HepG2 (cell line): ENCODE results near the gene NSMCE1. TPM values are rescaled to one million over a fixed set of nuclear protein-coding genes. Genes with fewer than 3 reads are reported as not detected.

Source experiments
- ARID4A ChIP-seq: sonication (generic); formaldehyde crosslinking; IDR thresholded peaks from 2 replicates; pipeline ENCODE4 v1.5.0; 2020; ENCODE audit warnings: mild to moderate bottlenecking, missing genetic modification reagents, borderline replicate concordance
- DNMT1 ChIP-seq: sonication (generic); formaldehyde crosslinking; IDR thresholded peaks from 2 replicates; pipeline ENCODE4 v1.5.1; 2020; ENCODE audit warnings: mild to moderate bottlenecking, missing genetic modification reagents
- ELF1 ChIP-seq: sonication (generic); formaldehyde crosslinking; IDR thresholded peaks from 2 replicates; pipeline ENCODE4 v1.4.0; 2020; ENCODE audit warnings: missing genetic modification reagents
- HNF1A ChIP-seq, 2 experiments: sonication (generic) in 1 of 2; formaldehyde crosslinking in 1 of 2; IDR thresholded peaks; 2 replicates each; pipeline versions ENCODE4 v1.4.0 to v1.6.1; 2016 to 2020; ENCODE audit warnings: borderline replicate concordance in 1 of 2, low read depth in 1 of 2, mild to moderate bottlenecking in 1 of 2, missing genetic modification reagents in 1 of 2
- HNRNPK ChIP-seq: fragments of 200-400 bp; formaldehyde crosslinking; IDR thresholded peaks from 2 replicates; pipeline ENCODE4 v1.6.1; 2018; ENCODE audit warnings: low read length, low read depth, moderate library complexity, mild to moderate bottlenecking; ENCODE audit not compliant: poor library complexity, severe bottlenecking
- KDM2A ChIP-seq: sonication (generic); formaldehyde crosslinking; IDR thresholded peaks from 2 replicates; pipeline ENCODE4 v1.4.0; 2020; ENCODE audit warnings: low read depth, missing genetic modification reagents, borderline replicate concordance
- NFAT5 ChIP-seq: sonication (generic); formaldehyde crosslinking; IDR thresholded peaks from 2 replicates; pipeline ENCODE4 v1.4.0; 2020; ENCODE audit warnings: missing genetic modification reagents
- NFE2L1 ChIP-seq: sonication (generic); formaldehyde crosslinking; IDR thresholded peaks from 2 replicates; pipeline ENCODE4 v1.4.0; 2020; ENCODE audit warnings: missing genetic modification reagents, mild to moderate bottlenecking, borderline replicate concordance
- ONECUT2 ChIP-seq: sonication (generic); formaldehyde crosslinking; IDR thresholded peaks from 2 replicates; pipeline ENCODE4 v1.4.0; 2020; ENCODE audit warnings: missing genetic modification reagents
- POGZ ChIP-seq: sonication (generic); formaldehyde crosslinking; IDR thresholded peaks from 2 replicates; pipeline ENCODE4 v1.4.0; 2020; ENCODE audit warnings: mild to moderate bottlenecking, missing genetic modification reagents
- SNRNP70 ChIP-seq: fragments of 200-400 bp; formaldehyde crosslinking; IDR thresholded peaks from 2 replicates; pipeline ENCODE4 v1.6.1; 2017; ENCODE audit warnings: mild to moderate bottlenecking, low read depth, low read length, moderate library complexity
- TARDBP ChIP-seq: sonication (generic); formaldehyde crosslinking; IDR thresholded peaks from 2 replicates; pipeline ENCODE4 v1.8.0; 2022; ENCODE audit warnings: mild to moderate bottlenecking, missing genetic modification reagents
- YEATS2 ChIP-seq: sonication (generic); formaldehyde crosslinking; IDR thresholded peaks from 2 replicates; pipeline ENCODE4 v1.4.0; 2020; ENCODE audit warnings: missing genetic modification reagents, borderline replicate concordance
- ZNF589 ChIP-seq: sonication (generic); formaldehyde crosslinking; conservative IDR thresholded peaks from 2 replicates; pipeline ENCODE4 v1.8.0; 2022; ENCODE audit warnings: mild to moderate bottlenecking, moderate library complexity, missing genetic modification reagents
- ZSCAN31 ChIP-seq: sonication (generic); formaldehyde crosslinking; IDR thresholded peaks from 2 replicates; pipeline ENCODE4 v1.5.0; 2020; ENCODE audit warnings: low read depth, mild to moderate bottlenecking, missing genetic modification reagents
- polyA plus RNA-seq, 8 experiments: library from polyadenylated mRNA; depleted of rRNA in 3 of 8; stranded (reverse) in 7 of 8; unstranded in 1 of 8; fragments of >200 nt; fragmentation: Illumina TruSeq in 4 of 8; extraction: Trizol in 4 of 8; gene quantifications; 2 replicates each; pipeline versions ENCODE4 v1.2.1 to v1.2.3, GENCODE V29; 2011 to 2016; ENCODE audit warnings: low read depth in 4 of 8, missing spikeins in 1 of 8, mixed read lengths in 1 of 8; ENCODE audit not compliant: insufficient read depth in 1 of 8
- total RNA-seq, 5 experiments: library from RNA; depleted of rRNA; stranded (reverse); fragments of >200 nt; fragmentation: Illumina TruSeq; extraction: Trizol; gene quantifications; 2 replicates each; pipeline ENCODE4 v1.2.3, GENCODE V29; 2016; ENCODE audit warnings: low read depth in 1 of 5

NSMCE1 gene
- total and polyA plus RNA-seq, 2 of the 13 experiments (the other 11 are each of a cell fraction or from before 2014, with no cell fraction given) = 42.7 to 52.9 TPM

- TF ChIP-seq ONECUT2 (CRISPR knock-in tag) = no peak
- peak; percentile 93; the same call in 1 of the 2 replicates for TF ChIP-seq YEATS2 (CRISPR knock-in tag)
- no peak for TF ChIP-seq ZSCAN31 (CRISPR knock-in tag)
- TF ChIP-seq KDM2A (CRISPR knock-in tag) = no peak
- TF ChIP-seq NFE2L1 (CRISPR knock-in tag) = no peak
- no peak for TF ChIP-seq ELF1 (CRISPR knock-in tag)
- TF ChIP-seq TARDBP = peak; percentile 90; the same call in 1 of the 2 replicates
- TF ChIP-seq POGZ (CRISPR knock-in tag) = no peak
- no peak; the same call in 1 of the 2 replicates for TF ChIP-seq DNMT1
- peak; percentile 33; the same call in 1 of the 2 replicates for TF ChIP-seq ZNF589 (CRISPR knock-in tag)
- TF ChIP-seq ARID4A (CRISPR knock-in tag) = no peak
- TF ChIP-seq SNRNP70 = no peak
- TF ChIP-seq HNF1A (IDR thresholded peaks at IDR 0.05; ENCODE audit: low read depth) = peak; percentile 48; the same call in 1 of the 2 replicates
- no peak for TF ChIP-seq HNF1A (CRISPR knock-in tag; IDR thresholded peaks at IDR 0.05; ENCODE audit: borderline replicate concordance)
- TF ChIP-seq HNRNPK = no peak
- no peak for TF ChIP-seq NFAT5 (CRISPR knock-in tag)
Measured at GRCh38 chr16:27202923-27203506, 65.6 kb downstream of the NSMCE1 start (continued).
